Peyer's patch (tissue), 4 donors: Measurements from ENCODE around the gene RTN4R. TPM values are rescaled to one million over a fixed set of nuclear protein-coding genes. Genes with fewer than 3 reads are reported as not detected.
"Not testable (repeated sequence)": the region's sequence is repeated elsewhere in the genome, so short reads cannot be mapped to it uniquely, and the experiment has no call there.

Experiments
- DNase-seq, 3 donors: peaks; one replicate each; pipeline ENCODE4 v3.0.0-alpha.2; 2017 to 2019
- H3K27ac ChIP-seq, 4 donors: fragments of 200-600 bp; sonication (generic); one replicate each; pipeline ENCODE4 v1.5.1; 2016 to 2019
- H3K27me3 ChIP-seq, 2 donors: fragments of 200-600 bp; sonication (generic); one replicate each; pipeline ENCODE4 v1.5.1; 2019
- H3K36me3 ChIP-seq, 3 donors: fragments of 200-600 bp; sonication (generic); one replicate each; pipeline ENCODE4 v1.5.1; 2016 to 2019
- H3K4me1 ChIP-seq, 4 donors: fragments of 200-600 bp; sonication (generic); one replicate each; pipeline ENCODE4 v1.5.1; 2016 to 2019
- H3K4me3 ChIP-seq, 4 donors: fragments of 200-600 bp; sonication (generic); 1 replicate in 3 of 4; 2 replicates in 1 of 4; pipeline ENCODE4 v1.5.1; 2016 to 2019; ENCODE audit warnings: mild to moderate bottlenecking in 1 of 4
- H3K9me3 ChIP-seq, 4 donors: fragments of 200-600 bp; sonication (generic); one replicate each; pipeline ENCODE4 v1.5.1; 2016 to 2019; ENCODE audit warnings: mild to moderate bottlenecking in 1 of 4
- CTCF ChIP-seq, 6 experiments: fragments of 450-650 bp in 4 of 6; fragments of 200-600 bp in 2 of 6; sonication (generic) in 1 of 6; IDR thresholded peaks; one replicate each; pipeline ENCODE4 v1.5.1; 2017 to 2019; ENCODE audit warnings: antibody characterized with exemption in 6 of 6, mild to moderate bottlenecking in 3 of 6, moderate library complexity in 1 of 6
- POLR2A ChIP-seq, 2 donors: fragments of 450-650 bp; IDR thresholded peaks; one replicate each; pipeline ENCODE4 v1.5.1; 2017; ENCODE audit warnings: antibody characterized with exemption in 2 of 2, mild to moderate bottlenecking in 2 of 2, moderate library complexity in 2 of 2
- total RNA-seq, 4 donors: library from RNA; depleted of rRNA; stranded (reverse); fragments of >200 nt; gene quantifications; one replicate each; pipeline ENCODE4 v1.1.0, GENCODE V29; 2016

Gene RTN4R
- total RNA-seq, 4 donors from 2014 or later = 5.2 to 9.1 (median 5.7) TPM

- TF ChIP-seq CTCF (IDR thresholded peaks at IDR 0.05) (no peak), POLR2A (IDR thresholded peaks at IDR 0.05) (no peak)
- no peak overlapping the region for H3K4me3 ChIP-seq
Observed at GRCh38 chr22:20284471-20285086, 16.5 kb upstream of the RTN4R start.

GRCh38 chr22:20283674-20284066 is 15.6 kb upstream of the RTN4R start:
- Histone ChIP-seq H3K27ac (no peak overlapping the region), H3K27me3 (no peaks in the 10 kb centered on the region), H3K4me3 (no peak overlapping the region), H3K4me1 (no peaks in the 10 kb centered on the region), H3K9me3 (no peaks in the 10 kb centered on the region), H3K36me3 (no peaks in the 10 kb centered on the region)
- DNase-seq = no peak
- TF ChIP-seq POLR2A (IDR thresholded peaks at IDR 0.05) = no peak
- no peak for TF ChIP-seq CTCF (IDR thresholded peaks at IDR 0.05)

More at GRCh38 chr22:20284471-20285086, 16.5 kb upstream of the RTN4R start:
- H3K4me1 ChIP-seq = no peaks in the 10 kb centered on the region
- H3K36me3 ChIP-seq = no peaks in the 10 kb centered on the region
- no peaks in the 10 kb centered on the region for H3K27me3 ChIP-seq
- H3K27ac ChIP-seq = no peak overlapping the region
- no peaks in the 10 kb centered on the region for H3K9me3 ChIP-seq
- DNase-seq = no peak

- no peak for DNase-seq
- Histone ChIP-seq H3K9me3 (no peaks in the 10 kb centered on the region), H3K36me3 (no peaks in the 10 kb centered on the region), H3K27me3 (no peaks in the 10 kb centered on the region), H3K4me3 (no peak overlapping the region), H3K4me1 (no peaks in the 10 kb centered on the region), H3K27ac (no peak overlapping the region)
- TF ChIP-seq CTCF (IDR thresholded peaks at IDR 0.05) = no peak
- no peak for TF ChIP-seq POLR2A (IDR thresholded peaks at IDR 0.05)
Observed at GRCh38 chr22:20282901-20283673, 15.0 kb upstream of the RTN4R start.

GRCh38 chr22:20281891-20282290 is 13.8 kb upstream of the RTN4R start:
- Histone ChIP-seq H3K9me3 (no peaks in the 10 kb centered on the region), H3K27me3 (no peaks in the 10 kb centered on the region), H3K4me1 (no peaks in the 10 kb centered on the region), H3K36me3 (no peaks in the 10 kb centered on the region), H3K27ac (no peak overlapping the region), H3K4me3 (no peak overlapping the region)
- TF ChIP-seq CTCF (IDR thresholded peaks at IDR 0.05) (no peak), POLR2A (IDR thresholded peaks at IDR 0.05) (no peak)
- no peak for DNase-seq

- H3K27ac ChIP-seq, H3K36me3 ChIP-seq, H3K4me1 ChIP-seq, DNase-seq, H3K4me3 ChIP-seq, H3K27me3 ChIP-seq, H3K9me3 ChIP-seq: not testable (repeated sequence)
Observed at GRCh38 chr22:20281473-20281872, 13.4 kb upstream of the RTN4R start.

GRCh38 chr22:20280866-20281265 is 12.7 kb upstream of the RTN4R start:
- Histone ChIP-seq H3K4me3 (no peak overlapping the region), H3K9me3 (no peaks in the 10 kb centered on the region), H3K4me1 (no peaks in the 10 kb centered on the region), H3K27me3 (no peaks in the 10 kb centered on the region), H3K27ac (no peak overlapping the region), H3K36me3 (no peaks in the 10 kb centered on the region)
- DNase-seq = no peak
- TF ChIP-seq CTCF (IDR thresholded peaks at IDR 0.05) (no peak), POLR2A (IDR thresholded peaks at IDR 0.05) (no peak)

GRCh38 chr22:20280163-20280562 is 12.0 kb upstream of the RTN4R start:
- not testable (repeated sequence) for H3K27ac ChIP-seq, H3K36me3 ChIP-seq, H3K27me3 ChIP-seq, H3K9me3 ChIP-seq, H3K4me1 ChIP-seq, DNase-seq, H3K4me3 ChIP-seq
